Right lung (tissue), 5 donors: Measurements from ENCODE around the gene SORD. TPM values are rescaled to one million over a fixed set of nuclear protein-coding genes. Genes with fewer than 3 reads are reported as not detected.

Experiments used
- DNase-seq, 2 donors: peaks; one replicate each; pipeline ENCODE4 v3.0.0-alpha.2; 2013
- polyA plus RNA-seq, 5 donors: library from polyadenylated mRNA; unstranded; fragments of 120-200 nt; gene quantifications; one replicate each; pipeline versions ENCODE4 v1.2.1 to v1.2.3, GENCODE V29; 2013; ENCODE audit warnings: inconsistent platforms in 1 of 5, low replicate concordance in 1 of 5; ENCODE audit not compliant: insufficient read length in 5 of 5, insufficient read depth in 1 of 5

SORD gene
- polyA plus RNA-seq, 5 donors, result 26.7 to 31.4 (median 28.8) TPM

DNA sequence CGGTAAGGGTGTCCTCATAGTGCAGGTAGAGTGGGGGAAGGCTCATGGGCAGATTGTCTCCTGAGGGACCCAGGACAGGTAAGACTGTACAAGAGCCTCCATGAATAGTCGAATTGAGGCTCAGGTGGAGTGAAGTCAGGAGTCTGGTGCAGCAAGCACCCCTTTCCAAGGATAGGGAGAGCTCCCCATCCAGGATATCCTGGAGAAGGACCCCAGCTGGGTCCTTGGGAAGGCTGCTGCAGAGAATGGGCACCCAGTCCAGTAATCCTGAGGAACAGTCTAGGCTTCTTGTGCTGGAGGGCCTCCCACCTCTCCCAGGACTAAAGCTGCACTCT is 91.7 kb downstream of the SORD start:
- DNase-seq, result no peak

DNA sequence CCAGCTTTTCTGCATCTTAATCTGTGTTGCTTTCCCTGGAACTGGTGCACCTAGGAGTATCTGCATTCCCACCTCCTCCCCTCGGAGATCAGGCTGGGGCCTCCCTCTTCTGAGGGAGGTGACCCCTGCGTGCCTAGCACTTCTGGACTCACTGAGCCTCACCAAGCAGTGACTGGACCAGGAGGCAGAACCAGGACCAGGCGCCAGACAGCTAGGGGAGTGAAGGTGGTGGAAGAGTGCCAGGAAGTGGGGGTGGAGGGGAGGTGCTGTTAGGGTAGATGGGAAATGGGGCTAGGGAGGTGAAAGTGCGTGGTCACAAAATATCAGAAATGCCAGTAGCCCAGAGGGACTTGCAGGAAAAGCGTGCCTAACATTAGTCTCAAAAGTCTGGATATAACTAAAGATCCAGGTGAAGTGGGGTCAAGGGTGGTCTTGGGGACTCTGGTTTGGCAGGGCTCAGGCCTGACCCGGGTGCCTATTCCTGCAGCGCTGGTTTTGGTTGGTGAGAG is 92.4 kb downstream of the SORD start:
- DNase-seq, result no peak

DNA sequence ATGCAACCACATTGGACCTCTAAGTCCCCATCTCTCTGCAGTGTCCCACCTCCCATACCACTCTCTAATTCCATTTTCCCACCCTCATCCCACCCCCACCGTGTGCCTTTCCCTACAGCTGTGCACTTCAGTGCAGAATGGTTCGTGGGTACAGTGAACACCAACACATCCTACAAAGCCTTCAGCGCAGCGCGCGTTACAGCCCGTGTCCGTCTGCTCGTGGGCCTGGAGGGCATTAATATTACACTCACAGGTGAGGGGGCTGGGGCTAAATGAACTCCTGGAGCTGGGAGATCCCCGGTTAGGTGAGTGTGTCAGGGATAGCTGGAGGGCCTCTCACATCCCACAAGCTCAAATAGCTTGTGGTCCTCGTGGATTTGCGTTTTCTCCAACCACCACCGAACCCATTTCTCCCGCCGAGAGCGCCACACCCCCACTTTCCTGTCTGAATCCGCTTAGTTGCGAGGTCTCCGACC is 93.0 kb downstream of the SORD start:
- no peak for DNase-seq

DNA sequence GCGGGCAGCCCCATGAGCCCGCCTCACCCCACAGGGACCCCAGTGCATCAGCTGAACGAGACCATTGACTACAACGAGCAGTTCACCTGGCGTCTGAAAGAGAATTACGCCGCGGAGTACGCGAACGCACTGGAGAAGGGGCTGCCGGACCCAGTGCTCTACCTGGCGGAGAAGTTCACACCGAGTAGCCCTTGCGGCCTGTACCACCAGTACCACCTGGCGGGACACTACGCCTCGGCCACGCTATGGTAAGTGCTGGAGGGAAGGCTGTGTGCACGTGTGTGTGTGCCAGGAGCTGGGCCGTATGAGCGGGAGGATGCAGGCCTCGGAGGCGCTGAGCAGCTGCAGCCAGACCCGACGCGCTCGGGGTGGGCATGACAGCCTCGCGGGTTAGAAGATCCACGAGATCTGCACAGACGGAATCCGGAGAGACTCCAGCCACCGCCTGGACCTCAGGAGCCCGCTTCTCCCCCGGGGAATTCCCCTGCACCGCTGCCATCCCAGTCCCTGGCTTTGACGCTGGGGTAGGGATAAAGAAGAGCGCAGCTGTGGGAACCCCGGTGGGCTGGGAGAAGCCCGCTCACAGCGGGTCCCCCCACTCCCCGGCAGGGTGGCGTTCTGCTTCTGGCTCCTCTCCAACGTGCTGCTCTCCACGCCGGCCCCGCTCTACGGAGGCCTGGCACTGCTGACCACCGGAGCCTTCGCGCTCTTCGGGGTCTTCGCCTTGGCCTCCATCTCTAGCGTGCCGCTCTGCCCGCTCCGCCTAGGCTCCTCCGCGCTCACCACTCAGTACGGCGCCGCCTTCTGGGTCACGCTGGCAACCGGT is 93.7 kb downstream of the SORD start:
- no peak for DNase-seq

DNA sequence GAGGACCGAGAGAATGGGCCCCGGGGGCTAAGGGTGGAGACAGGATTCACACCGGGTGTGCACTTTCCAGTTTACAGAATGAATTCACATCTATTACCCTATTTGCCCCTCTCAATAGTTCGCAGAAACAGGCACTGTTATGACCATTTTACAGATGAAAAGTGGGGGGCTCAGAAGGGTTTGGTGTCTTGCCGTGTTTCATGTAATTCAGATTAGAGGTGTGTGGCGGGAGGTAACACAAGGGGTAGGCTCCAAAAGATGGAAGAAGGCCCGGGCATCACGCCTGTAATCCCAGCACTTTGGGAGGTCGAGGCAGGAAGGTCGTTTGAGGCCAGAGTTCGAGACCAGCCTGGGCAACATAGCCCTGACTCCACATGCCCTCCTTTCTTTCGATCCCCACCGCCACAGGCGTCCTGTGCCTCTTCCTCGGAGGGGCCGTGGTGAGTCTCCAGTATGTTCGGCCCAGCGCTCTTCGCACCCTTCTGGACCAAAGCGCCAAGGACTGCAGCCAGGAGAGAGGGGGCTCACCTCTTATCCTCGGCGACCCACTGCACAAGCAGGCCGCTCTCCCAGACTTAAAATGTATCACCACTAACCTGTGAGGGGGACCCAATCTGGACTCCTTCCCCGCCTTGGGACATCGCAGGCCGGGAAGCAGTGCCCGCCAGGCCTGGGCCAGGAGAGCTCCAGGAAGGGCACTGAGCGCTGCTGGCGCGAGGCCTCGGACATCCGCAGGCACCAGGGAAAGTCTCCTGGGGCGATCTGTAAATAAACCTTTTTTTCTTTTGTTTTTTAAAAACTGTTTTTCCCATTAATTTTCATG is 94.5 kb downstream of the SORD start:
- no peak for DNase-seq

DNA sequence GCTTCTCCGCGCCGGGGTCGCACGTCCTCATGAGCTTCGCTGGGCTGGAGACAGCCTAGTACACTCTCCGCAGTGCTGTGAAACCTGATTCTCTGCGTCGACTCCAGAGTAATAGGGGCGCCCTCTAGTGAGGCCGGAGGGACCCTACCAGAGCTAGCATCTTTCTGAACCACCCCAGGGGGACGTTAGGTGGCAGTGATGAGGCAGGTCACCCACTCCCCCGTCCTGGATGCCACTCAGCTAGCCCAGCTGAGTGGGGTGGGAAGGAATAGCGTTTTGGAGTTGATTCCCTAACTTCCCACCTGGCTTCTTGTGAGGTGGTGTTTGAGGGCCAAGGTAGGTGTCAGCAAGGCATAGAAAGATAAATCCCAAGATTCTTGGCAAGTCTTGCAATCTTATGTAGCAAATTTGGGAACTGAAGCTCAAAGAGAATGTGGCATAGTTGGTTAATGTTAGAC is 95.2 kb downstream of the SORD start:
- peak; percentile 83 to 88 for DNase-seq

GRCh38 chr15:45118996-45119395 is 96.0 kb downstream of the SORD start:
- DNase-seq, result no peak

DNA sequence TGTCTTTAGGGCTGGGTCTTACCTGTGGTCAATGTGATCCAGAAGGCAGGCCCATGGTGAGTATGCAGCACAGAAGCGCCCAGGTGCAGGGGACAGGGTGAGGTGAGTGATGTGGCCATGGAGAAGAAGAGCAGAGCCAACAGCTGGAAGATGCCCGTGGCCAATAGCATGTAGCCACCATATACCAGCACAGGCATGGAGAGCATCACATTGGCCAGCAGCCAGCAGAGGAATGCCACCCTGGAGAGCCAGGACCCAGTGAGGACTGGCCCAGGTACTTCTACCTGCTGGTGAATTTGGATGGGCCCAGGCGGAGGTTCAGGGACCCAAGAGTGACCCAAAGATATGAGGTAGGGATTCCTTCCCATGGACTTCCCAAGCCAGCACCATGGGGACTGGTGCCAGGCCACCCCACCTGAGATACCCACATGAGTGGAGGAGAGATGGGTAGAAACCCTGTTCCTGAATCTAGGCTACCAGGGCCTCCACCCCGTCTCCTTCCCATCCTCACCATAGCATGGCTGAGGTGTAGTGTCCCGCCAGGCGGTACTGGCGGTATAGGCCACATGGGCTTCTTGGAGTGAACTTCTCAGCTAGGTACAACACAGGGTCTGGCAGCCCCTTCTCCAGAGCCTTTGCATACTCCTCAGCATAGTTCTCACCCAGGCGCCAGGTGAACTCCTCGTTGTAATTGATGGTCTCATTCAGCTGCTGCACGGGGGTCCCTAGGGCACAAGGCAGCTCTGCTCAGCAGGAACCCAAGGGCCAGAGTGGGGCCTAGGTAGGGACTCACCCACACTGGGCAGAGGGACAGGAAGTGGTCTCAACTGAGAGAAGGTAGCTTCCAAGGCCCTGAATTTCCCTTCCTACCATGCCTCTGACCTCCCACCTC is 97.3 kb downstream of the SORD start:
- no peak for DNase-seq

DNA sequence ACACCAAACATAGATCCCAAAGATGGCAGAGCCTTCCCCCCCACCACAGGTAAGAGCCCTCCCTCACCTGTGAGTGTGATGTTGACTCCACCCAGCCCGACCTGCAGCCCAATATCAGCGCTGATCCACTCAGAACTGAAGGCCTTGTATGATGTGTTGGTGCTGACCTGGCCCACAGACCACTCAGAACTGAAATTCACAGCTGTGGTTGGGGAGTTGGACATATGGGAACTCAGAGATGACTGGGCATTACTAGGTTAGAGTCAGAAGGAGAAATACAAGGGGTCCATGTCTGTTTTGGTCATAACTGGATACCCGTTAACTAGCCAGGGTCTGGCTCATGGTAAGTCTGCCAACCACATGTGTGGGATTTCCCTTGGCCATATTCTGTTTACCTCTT is 98.0 kb downstream of the SORD start:
- DNase-seq, result no peak

DNA sequence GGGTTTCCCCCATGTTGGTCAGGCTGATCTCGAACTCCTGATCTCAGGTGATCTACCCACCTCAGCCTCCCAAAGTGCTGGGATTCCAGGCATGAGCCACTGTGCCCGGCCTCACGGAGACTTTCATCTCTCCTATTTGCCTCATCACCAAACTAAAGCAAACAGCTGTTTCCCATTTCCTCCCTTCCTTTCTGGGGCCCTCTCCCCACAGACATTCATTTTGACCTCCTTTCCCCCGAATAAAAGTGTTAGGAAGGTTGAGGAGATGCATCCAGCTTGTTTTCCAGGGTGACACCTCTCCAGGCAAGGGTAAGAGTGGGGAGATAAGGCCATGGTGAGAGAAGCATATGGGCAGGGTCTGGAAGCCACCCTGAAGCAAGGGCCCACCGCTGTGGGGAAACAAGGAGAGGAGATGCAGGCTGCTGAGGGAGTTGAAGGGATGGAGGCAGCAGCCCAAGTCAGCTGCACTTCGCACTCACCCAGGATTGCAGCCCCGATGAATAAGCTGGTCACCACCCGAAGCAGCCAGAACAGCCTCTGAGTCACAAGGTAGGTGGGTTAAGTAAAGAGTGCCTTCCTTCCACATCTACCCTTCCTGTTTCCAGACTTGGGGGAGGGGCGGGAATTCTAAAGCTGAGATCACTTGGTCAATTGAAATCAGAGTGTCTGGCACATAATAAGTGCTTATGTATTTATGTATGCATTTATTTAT is 98.9 kb downstream of the SORD start:
- no peak for DNase-seq

- no peak for DNase-seq
These were observed 99.7 kb downstream of the SORD start for GRCh38 chr15:45122719-45123118.

DNA sequence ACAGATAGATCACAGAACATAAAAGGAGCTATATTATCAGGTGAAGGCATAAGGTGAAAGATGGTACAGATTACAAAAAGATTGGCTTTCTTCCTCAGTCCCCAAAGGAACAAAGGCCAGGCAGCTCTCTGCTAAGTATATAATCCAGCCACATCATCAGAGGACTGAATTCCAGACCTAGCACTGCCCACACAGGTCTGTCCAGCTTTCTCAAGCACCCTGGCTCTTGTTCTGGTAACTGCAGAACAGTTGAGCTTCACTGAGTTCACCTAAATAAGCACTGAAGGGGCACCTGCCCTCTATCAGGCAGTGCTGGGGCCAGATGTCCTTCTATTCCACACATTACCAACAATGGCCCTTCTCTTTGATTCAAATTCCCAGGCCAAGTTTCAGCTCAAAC is 100.4 kb downstream of the SORD start:
- no peak for DNase-seq

DNA sequence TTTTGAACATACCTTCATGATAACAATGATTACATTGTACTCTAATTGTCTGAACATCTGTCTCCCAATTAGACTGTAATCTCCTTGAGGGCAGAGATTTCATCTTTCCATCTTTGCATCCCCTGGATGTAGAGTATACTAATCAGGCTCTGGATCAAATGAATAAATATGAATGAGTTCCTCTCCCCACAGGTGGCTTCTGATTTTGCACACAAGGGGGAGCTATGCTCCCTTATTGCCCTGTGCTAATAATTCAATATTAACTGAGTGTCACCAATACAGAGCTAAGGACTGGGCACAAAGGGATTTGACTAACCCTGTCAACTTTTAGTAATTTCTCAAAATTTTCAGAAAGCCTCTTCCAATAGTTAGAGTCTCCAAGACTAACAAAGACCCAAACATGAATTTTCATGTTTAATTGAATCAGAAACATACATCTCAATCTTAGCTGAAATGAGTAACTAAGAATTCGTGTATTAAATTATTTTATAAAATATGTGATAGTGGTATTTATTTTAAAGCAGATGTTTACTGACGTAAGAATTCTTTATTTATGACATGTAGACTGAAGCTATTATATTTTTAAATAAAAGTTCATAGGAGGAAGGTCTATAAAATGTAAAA is 103.7 kb downstream of the SORD start:
- no peak for DNase-seq

Other genes starting within 250 kb of the SORD start
- gene TERB2, start 66.5 kb upstream of the SORD start, polyA plus RNA-seq, result not detected
- gene DUOX2, start 91.0 kb downstream of the SORD start, polyA plus RNA-seq, result under 1 TPM; 0.25 to 0.66 (median 0.28) TPM
- under 1 TPM in 3 of 5 donors, not detected in 2; 0.10 to 0.21 (median 0.14) TPM for gene DUOXA2, start 91.1 kb downstream of the SORD start, polyA plus RNA-seq
- 1 to 10 TPM in 3 of 5 donors, under 1 TPM in 2; 0.65 to 1.7 (median 1.4) TPM for gene DUOXA1, start 106.7 kb downstream of the SORD start, polyA plus RNA-seq
- gene DUOX1, start 106.8 kb downstream of the SORD start, polyA plus RNA-seq, result 1 to 10 TPM; 5.2 to 7.8 (median 6.6) TPM
- gene SHF, start 164.8 kb downstream of the SORD start, polyA plus RNA-seq, result 10 to 100 TPM; 29.6 to 40.9 (median 35.3) TPM
- under 1 TPM; 0.25 to 0.84 (median 0.36) TPM for gene SLC28A2, start 229.0 kb downstream of the SORD start, polyA plus RNA-seq